Body of pancreas (tissue), 4 donors: ENCODE measurements around the gene TICAM1.

Experiments
- POLR2A ChIP-seq, 3 donors: fragments of 450-650 bp; IDR thresholded peaks; one replicate each; pipeline ENCODE4 v1.6.1; 2016; ENCODE audit warnings: antibody characterized with exemption in 3 of 3, mild to moderate bottlenecking in 2 of 3
- TF ChIP-seq, protein P1 (sequence below), 7 experiments: fragments of 450-650 bp in 4 of 7; fragments of 200-600 bp in 3 of 7; sonication (generic) in 3 of 7; IDR thresholded peaks; one replicate each; pipeline ENCODE4 v1.5.1; 2016 to 2019; ENCODE audit warnings: antibody characterized with exemption in 7 of 7

DNA sequence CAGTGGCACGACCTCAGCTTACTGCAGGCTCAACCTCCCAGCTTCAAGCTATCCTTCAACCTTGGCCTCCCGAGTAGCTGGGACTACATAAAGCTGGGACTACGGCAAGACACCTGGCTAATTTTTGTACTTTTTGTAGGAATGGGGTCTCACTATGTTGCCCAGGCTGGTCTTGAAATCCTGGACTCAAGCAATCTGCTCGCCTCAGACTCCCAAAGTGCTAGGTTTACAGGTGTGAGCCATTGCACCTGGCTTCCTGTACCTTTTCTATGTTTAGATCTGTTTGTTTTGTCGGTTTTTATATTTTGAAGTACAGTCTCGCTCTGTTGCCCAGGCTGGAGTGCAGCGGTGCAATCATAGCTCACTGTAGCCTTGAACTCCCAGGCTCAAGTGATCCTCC, 17.5 kb upstream of the TICAM1 start:
- TF ChIP-seq, protein P1, sequence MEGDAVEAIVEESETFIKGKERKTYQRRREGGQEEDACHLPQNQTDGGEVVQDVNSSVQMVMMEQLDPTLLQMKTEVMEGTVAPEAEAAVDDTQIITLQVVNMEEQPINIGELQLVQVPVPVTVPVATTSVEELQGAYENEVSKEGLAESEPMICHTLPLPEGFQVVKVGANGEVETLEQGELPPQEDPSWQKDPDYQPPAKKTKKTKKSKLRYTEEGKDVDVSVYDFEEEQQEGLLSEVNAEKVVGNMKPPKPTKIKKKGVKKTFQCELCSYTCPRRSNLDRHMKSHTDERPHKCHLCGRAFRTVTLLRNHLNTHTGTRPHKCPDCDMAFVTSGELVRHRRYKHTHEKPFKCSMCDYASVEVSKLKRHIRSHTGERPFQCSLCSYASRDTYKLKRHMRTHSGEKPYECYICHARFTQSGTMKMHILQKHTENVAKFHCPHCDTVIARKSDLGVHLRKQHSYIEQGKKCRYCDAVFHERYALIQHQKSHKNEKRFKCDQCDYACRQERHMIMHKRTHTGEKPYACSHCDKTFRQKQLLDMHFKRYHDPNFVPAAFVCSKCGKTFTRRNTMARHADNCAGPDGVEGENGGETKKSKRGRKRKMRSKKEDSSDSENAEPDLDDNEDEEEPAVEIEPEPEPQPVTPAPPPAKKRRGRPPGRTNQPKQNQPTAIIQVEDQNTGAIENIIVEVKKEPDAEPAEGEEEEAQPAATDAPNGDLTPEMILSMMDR (IDR thresholded peaks at IDR 0.05): no peak
- no peak for TF ChIP-seq POLR2A (IDR thresholded peaks at IDR 0.05)
